ENCODE data around the gene MEX3B.
"Not testable (repeated sequence)": the region's sequence is repeated elsewhere in the genome, so short reads cannot be mapped to it uniquely, and the experiment has no call there.

The MEX3B gene

DNA sequence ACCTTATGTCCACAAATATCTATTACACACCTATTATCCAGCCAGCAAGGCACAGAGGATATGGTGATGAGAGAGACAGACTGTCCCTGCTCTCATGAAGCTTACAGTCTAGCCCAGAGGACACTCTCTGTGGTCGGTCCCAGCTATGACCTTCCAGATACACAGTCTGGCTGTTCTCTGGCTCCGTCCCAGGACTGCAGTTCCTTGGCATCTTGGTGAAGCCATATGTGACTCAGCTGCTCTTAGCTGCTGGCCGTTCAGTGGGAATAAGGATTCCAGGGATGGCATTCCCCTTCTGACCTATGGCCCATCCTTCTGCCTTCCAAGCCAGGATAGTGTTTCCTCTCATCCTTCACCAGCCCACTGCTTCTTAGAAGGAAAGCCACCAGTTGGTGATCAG, 30.8 kb downstream of the MEX3B start:
- H3K4me3 ChIP-seq (ENCODE audit: insufficient read depth, low read depth, low read length) = no peak overlapping the region
- WGBS, 2 experiments = 95 to 97% methylated on average over 3 of the region's 3 CpGs
- H3K36me3 ChIP-seq (ENCODE audit: control insufficient read depth, insufficient read depth, low read length) = no peaks in the 10 kb centered on the region
- H3K27me3 ChIP-seq (ENCODE audit: control insufficient read depth, insufficient read depth, low read length, poor library complexity, severe bottlenecking) = no peaks in the 10 kb centered on the region
- H3K9me3 ChIP-seq (ENCODE audit: control insufficient read depth, low read length) = no peaks in the 10 kb centered on the region
- H3K4me1 ChIP-seq (ENCODE audit: control insufficient read depth, insufficient read depth, low read length) = no peaks in the 10 kb centered on the region
- H3K27ac ChIP-seq (ENCODE audit: insufficient read depth, low read depth, low read length, poor library complexity, severe bottlenecking) = no peak overlapping the region

DNA sequence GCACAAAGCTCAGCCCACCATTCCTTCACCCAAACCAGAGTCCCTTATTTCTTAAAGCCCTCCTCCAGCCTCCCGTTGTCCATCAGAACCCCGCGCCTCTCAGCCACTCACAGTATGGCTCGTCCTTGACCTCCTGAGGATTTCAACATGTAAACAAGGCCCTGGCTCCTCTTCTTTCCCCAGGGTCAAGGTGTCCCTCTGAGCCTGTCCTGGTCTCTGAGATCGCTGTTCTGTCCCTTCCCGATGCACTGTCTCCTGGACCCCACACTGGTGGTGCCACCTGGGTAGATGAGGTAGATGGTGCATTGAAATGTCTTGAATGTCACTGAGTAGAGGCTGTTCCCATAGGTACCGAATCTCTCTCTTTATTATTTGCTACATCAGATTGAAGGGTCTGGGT, 32.9 kb downstream of the MEX3B start:
- no peak overlapping the region for H3K27ac ChIP-seq (ENCODE audit: insufficient read depth, low read depth, low read length, poor library complexity, severe bottlenecking)
- no peaks in the 10 kb centered on the region for H3K4me1 ChIP-seq (ENCODE audit: control insufficient read depth, insufficient read depth, low read length)
- H3K4me3 ChIP-seq (ENCODE audit: insufficient read depth, low read depth, low read length) = no peak overlapping the region
- H3K9me3 ChIP-seq (ENCODE audit: control insufficient read depth, low read length) = no peaks in the 10 kb centered on the region
- WGBS, 2 experiments = 92 to 94% methylated on average over 7 of the region's 7 CpGs
- no peaks in the 10 kb centered on the region for H3K36me3 ChIP-seq (ENCODE audit: control insufficient read depth, insufficient read depth, low read length)
- no peaks in the 10 kb centered on the region for H3K27me3 ChIP-seq (ENCODE audit: control insufficient read depth, insufficient read depth, low read length, poor library complexity, severe bottlenecking)

DNA sequence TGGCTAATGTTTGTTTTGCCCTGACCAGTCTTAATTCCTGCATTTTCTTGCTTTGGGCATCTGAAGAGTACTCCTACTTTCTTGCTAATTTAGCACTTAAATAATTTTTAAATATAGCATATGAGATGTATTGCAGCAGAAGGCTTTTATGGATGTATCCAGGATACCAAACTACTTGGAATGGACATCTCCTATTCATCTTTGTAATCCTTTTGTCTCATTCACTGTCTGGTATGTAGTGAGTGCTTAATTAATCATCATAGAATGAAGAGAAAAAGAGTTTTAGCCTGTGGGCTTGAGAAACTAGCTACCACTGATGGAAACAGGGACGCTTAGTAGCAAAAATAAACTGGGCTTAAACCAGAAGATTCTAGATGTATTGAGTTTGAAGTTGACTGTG, 40.6 kb downstream of the MEX3B start:
- Histone ChIP-seq H3K9me3 (ENCODE audit: control insufficient read depth, low read length) (no peaks in the 10 kb centered on the region), H3K4me1 (ENCODE audit: control insufficient read depth, insufficient read depth, low read length) (no peaks in the 10 kb centered on the region), H3K36me3 (ENCODE audit: control insufficient read depth, insufficient read depth, low read length) (no peaks in the 10 kb centered on the region), H3K27me3 (ENCODE audit: control insufficient read depth, insufficient read depth, low read length, poor library complexity, severe bottlenecking) (no peaks in the 10 kb centered on the region), H3K4me3 (ENCODE audit: insufficient read depth, low read depth, low read length) (no peak overlapping the region), H3K27ac (ENCODE audit: insufficient read depth, low read depth, low read length, poor library complexity, severe bottlenecking) (no peak overlapping the region)
- WGBS, 2 experiments = 76 to 92% methylated on average over 1 of the region's 1 CpG

DNA sequence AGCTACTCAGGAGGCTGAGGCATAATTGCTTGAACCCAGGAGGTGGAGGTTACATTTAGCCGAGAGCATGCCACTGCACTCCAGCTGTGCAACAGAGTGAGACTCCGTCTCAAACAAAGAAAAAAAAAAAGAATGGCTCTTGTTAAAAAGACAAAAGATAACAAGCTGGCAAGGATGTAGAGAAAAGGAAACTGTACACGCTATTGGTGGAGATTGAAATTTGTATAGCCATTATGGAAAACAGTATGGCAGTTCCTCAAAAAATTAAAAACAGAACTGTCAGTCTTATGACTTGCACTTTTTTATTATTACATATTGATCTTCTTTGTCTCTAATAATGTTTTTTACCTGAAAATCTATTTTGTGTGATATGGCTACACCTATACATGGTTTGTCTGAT, 41.9 kb downstream of the MEX3B start:
- Histone ChIP-seq H3K27ac (ENCODE audit: insufficient read depth, low read depth, low read length, poor library complexity, severe bottlenecking) (no peak overlapping the region), H3K36me3 (ENCODE audit: control insufficient read depth, insufficient read depth, low read length) (no peaks in the 10 kb centered on the region), H3K9me3 (ENCODE audit: control insufficient read depth, low read length) (no peaks in the 10 kb centered on the region), H3K27me3 (ENCODE audit: control insufficient read depth, insufficient read depth, low read length, poor library complexity, severe bottlenecking) (no peaks in the 10 kb centered on the region), H3K4me3 (ENCODE audit: insufficient read depth, low read depth, low read length) (no peak overlapping the region), H3K4me1 (ENCODE audit: control insufficient read depth, insufficient read depth, low read length) (no peaks in the 10 kb centered on the region)
- WGBS, 2 experiments = 48 to 65% methylated on average over 3 of the region's 3 CpGs

DNA sequence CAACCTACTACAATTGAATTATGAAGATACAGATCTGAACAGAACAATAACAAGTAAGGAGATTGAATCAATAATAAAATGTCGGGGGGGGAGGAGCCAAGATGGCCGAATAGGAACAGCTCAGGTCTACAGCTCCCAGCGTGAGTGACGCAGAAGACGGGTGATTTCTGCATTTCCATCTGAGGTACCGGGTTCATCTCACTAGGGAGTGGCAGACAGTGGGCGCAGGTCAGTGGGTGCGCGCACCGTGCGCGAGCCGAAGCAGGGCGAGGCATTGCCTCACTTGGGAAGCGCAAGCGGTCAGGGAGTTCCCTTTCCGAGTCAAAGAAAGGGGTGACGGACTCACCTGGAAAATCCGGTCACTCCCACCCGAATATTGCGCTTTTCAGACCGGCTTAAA, 50.7 kb downstream of the MEX3B start:
- H3K36me3 ChIP-seq (ENCODE audit: control insufficient read depth, insufficient read depth, low read length) = not testable (repeated sequence)

DNA sequence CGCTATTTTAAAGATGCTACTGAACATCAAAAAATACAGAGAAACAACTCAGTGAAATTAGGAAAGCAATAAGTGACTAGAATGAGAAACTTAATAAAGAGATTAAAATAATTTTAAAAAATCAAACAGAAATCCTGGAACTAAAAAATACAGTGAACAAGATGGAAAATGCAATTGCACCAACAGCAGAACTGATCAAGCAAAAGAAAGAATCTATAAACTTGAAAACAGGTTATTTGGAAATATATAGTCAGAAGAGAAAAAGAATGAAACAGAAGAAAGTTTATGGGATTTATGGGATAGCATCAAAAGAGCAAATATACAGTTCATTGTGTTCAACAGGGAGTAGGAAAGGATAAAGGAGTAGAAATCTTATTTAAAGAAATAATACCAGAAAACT, 53.3 kb downstream of the MEX3B start:
- Histone ChIP-seq H3K36me3 (ENCODE audit: control insufficient read depth, insufficient read depth, low read length) (peaks cover 5% of the 10 kb centered on the region), H3K9me3 (ENCODE audit: control insufficient read depth, low read length) (peaks cover 6% of the 10 kb centered on the region), H3K4me1 (ENCODE audit: control insufficient read depth, insufficient read depth, low read length) (no peaks in the 10 kb centered on the region), H3K27ac (ENCODE audit: insufficient read depth, low read depth, low read length, poor library complexity, severe bottlenecking) (no peak overlapping the region), H3K4me3 (ENCODE audit: insufficient read depth, low read depth, low read length) (no peak overlapping the region), H3K27me3 (ENCODE audit: control insufficient read depth, insufficient read depth, low read length, poor library complexity, severe bottlenecking) (no peaks in the 10 kb centered on the region)
- WGBS, 2 experiments = no CpG with 5 or more reads among the region's 1 CpG

More for the DNA sequence above, 50.7 kb downstream of the MEX3B start:
- H3K27ac ChIP-seq (ENCODE audit: insufficient read depth, low read depth, low read length, poor library complexity, severe bottlenecking); H3K27me3 ChIP-seq (ENCODE audit: control insufficient read depth, insufficient read depth, low read length, poor library complexity, severe bottlenecking); H3K9me3 ChIP-seq (ENCODE audit: control insufficient read depth, low read length); H3K4me1 ChIP-seq (ENCODE audit: control insufficient read depth, insufficient read depth, low read length): not testable (repeated sequence)
- WGBS, 2 experiments = 34 to 35% methylated on average over 20 to 22 of the region's 22 CpGs
- peak overlapping the region; percentile 18 for H3K4me3 ChIP-seq (ENCODE audit: insufficient read depth, low read depth, low read length)
